Transverse colon (tissue), 3 donors: ENCODE data around the gene NOC2L.

ENCODE experiments used
- CTCF ChIP-seq, 5 experiments: fragments of 200-600 bp in 3 of 5; fragments of 450-650 bp in 2 of 5; sonication (generic) in 3 of 5; IDR thresholded peaks; 1 replicate in 2 of 5; 2 replicates in 3 of 5; pipeline ENCODE4 v1.5.1; 2016 to 2017; ENCODE audit warnings: antibody characterized with exemption in 5 of 5, inconsistent platforms in 3 of 5, mild to moderate bottlenecking in 2 of 5, moderate library complexity in 1 of 5
- POLR2A ChIP-seq: fragments of 450-650 bp; IDR thresholded peaks from one replicate; pipeline ENCODE4 v1.6.1; 2016; ENCODE audit warnings: antibody characterized with exemption, mild to moderate bottlenecking, moderate library complexity

DNA sequence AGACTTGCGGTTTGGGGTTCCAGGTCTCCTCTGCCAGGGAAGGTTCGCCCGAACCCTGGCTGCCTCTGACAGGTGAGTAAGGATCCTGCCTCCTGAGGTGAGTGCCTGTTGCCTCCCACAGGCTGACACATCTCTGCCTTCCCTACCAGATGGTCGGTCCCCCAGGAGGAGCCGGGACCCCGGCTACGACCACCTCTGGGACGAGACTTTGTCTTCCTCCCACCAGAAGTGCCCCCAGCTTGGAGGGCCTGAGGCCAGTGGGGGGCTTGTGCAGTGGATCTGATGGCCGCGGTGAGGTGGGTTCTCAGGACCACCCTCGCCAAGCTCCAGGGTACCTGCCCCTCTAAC is 15.2 kb upstream of the NOC2L start:
- TF ChIP-seq CTCF (IDR thresholded peaks at IDR 0.05) (no peak), POLR2A (no peak)
